ENCODE measurements around the gene CNN3.

DNA sequence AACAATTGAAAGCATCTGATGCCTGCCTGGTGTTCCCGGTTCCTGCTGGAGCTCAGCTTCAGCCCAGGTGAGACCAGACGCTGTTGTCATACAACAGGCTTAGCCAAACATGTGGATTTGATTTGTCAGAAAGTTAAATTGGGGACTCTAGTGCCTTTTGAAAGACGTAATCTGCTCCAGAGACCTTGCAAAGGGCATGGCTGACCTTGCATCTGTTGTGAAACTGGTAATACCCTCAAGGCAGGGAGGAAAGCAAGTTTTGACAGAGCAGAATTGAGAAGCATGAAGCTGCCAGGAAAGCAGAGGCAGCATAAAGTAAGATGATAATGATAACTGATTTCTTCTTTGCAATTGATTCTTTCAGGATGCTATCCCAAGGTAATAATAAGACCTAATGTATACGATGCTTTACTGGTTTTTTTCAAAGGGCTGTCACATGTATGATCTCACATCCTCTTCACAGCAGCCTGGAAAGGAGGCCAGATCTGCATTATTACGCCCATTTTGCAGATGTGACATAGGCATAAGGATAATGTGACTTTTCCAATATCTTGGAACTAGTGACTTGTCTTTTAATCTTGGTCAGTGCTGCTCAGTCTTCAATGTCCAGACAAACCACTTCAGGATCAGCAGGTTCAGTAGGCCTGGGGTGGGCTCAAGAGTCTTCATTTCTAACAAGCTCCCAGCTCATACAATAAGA, 24.7 kb upstream of the CNN3 start:
- no peak for TF ChIP-seq ZNF707 (tag by site-specific recombination; IDR thresholded peaks at IDR 0.05)
- TF ChIP-seq, protein P1, sequence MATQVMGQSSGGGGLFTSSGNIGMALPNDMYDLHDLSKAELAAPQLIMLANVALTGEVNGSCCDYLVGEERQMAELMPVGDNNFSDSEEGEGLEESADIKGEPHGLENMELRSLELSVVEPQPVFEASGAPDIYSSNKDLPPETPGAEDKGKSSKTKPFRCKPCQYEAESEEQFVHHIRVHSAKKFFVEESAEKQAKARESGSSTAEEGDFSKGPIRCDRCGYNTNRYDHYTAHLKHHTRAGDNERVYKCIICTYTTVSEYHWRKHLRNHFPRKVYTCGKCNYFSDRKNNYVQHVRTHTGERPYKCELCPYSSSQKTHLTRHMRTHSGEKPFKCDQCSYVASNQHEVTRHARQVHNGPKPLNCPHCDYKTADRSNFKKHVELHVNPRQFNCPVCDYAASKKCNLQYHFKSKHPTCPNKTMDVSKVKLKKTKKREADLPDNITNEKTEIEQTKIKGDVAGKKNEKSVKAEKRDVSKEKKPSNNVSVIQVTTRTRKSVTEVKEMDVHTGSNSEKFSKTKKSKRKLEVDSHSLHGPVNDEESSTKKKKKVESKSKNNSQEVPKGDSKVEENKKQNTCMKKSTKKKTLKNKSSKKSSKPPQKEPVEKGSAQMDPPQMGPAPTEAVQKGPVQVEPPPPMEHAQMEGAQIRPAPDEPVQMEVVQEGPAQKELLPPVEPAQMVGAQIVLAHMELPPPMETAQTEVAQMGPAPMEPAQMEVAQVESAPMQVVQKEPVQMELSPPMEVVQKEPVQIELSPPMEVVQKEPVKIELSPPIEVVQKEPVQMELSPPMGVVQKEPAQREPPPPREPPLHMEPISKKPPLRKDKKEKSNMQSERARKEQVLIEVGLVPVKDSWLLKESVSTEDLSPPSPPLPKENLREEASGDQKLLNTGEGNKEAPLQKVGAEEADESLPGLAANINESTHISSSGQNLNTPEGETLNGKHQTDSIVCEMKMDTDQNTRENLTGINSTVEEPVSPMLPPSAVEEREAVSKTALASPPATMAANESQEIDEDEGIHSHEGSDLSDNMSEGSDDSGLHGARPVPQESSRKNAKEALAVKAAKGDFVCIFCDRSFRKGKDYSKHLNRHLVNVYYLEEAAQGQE (tag by site-specific recombination; IDR thresholded peaks at IDR 0.05) = no peak
- TF ChIP-seq, protein P2, sequence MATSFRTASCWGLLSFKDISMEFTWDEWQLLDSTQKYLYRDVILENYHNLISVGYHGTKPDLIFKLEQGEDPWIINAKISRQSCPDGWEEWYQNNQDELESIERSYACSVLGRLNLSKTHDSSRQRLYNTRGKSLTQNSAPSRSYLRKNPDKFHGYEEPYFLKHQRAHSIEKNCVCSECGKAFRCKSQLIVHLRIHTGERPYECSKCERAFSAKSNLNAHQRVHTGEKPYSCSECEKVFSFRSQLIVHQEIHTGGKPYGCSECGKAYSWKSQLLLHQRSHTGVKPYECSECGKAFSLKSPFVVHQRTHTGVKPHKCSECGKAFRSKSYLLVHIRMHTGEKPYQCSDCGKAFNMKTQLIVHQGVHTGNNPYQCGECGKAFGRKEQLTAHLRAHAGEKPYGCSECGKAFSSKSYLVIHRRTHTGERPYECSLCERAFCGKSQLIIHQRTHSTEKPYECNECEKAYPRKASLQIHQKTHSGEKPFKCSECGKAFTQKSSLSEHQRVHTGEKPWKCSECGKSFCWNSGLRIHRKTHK (tag by site-specific recombination; IDR thresholded peaks at IDR 0.05) = no peak
- no peak for TF ChIP-seq ZNF302 (tag by site-specific recombination; IDR thresholded peaks at IDR 0.05; ENCODE audit: low read depth)
- TF ChIP-seq, protein P3, sequence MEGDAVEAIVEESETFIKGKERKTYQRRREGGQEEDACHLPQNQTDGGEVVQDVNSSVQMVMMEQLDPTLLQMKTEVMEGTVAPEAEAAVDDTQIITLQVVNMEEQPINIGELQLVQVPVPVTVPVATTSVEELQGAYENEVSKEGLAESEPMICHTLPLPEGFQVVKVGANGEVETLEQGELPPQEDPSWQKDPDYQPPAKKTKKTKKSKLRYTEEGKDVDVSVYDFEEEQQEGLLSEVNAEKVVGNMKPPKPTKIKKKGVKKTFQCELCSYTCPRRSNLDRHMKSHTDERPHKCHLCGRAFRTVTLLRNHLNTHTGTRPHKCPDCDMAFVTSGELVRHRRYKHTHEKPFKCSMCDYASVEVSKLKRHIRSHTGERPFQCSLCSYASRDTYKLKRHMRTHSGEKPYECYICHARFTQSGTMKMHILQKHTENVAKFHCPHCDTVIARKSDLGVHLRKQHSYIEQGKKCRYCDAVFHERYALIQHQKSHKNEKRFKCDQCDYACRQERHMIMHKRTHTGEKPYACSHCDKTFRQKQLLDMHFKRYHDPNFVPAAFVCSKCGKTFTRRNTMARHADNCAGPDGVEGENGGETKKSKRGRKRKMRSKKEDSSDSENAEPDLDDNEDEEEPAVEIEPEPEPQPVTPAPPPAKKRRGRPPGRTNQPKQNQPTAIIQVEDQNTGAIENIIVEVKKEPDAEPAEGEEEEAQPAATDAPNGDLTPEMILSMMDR (tag by site-specific recombination; IDR thresholded peaks at IDR 0.05) = no peak
- TF ChIP-seq ZNF274 (IDR thresholded peaks at IDR 0.05; ENCODE audit: low read length) = no peak
- TF ChIP-seq ZNF274 (tag by site-specific recombination; IDR thresholded peaks at IDR 0.05; ENCODE audit: borderline replicate concordance) = no peak
- TF ChIP-seq, protein P4, sequence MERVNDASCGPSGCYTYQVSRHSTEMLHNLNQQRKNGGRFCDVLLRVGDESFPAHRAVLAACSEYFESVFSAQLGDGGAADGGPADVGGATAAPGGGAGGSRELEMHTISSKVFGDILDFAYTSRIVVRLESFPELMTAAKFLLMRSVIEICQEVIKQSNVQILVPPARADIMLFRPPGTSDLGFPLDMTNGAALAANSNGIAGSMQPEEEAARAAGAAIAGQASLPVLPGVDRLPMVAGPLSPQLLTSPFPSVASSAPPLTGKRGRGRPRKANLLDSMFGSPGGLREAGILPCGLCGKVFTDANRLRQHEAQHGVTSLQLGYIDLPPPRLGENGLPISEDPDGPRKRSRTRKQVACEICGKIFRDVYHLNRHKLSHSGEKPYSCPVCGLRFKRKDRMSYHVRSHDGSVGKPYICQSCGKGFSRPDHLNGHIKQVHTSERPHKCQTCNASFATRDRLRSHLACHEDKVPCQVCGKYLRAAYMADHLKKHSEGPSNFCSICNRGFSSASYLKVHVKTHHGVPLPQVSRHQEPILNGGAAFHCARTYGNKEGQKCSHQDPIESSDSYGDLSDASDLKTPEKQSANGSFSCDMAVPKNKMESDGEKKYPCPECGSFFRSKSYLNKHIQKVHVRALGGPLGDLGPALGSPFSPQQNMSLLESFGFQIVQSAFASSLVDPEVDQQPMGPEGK (tag by site-specific recombination; IDR thresholded peaks at IDR 0.05) = no peak
- no peak for TF ChIP-seq ZNF423 (tag by site-specific recombination; IDR thresholded peaks at IDR 0.05)
- TF ChIP-seq ZNF24 (tag by site-specific recombination; IDR thresholded peaks at IDR 0.05) = no peak
- no peak for TF ChIP-seq ZNF830 (tag by site-specific recombination; IDR thresholded peaks at IDR 0.05; ENCODE audit: low read depth)

Measured in HEK293 (cell line).